PFSK-1 (cell line): Measurements from ENCODE around the gene SAMD8.
A peak's percentile ranks its signal among the peaks of the same experiment; 100 is the strongest.

Experiments used
- FOXP2 ChIP-seq: optimal IDR thresholded peaks from 2 replicates; pipeline ENCODE3; 2011; ENCODE audit warnings: borderline replicate concordance, control low read depth, inconsistent platforms; ENCODE audit not compliant: insufficient read depth; ENCODE audit errors: extremely low read length, extremely low read depth
- POLR2AphosphoS5 ChIP-seq: IDR thresholded peaks from 2 replicates; pipeline ENCODE4 v1.6.1; 2012; ENCODE audit warnings: low read depth, mild to moderate bottlenecking, control low read depth, low read length, moderate library complexity
- SIN3A ChIP-seq: IDR thresholded peaks from 2 replicates; pipeline ENCODE4 v1.6.1; 2012; ENCODE audit warnings: mild to moderate bottlenecking, low read length, moderate library complexity, borderline replicate concordance; ENCODE audit not compliant: insufficient read depth
- TAF1 ChIP-seq: IDR thresholded peaks from 2 replicates; pipeline ENCODE4 v1.6.1; 2012; ENCODE audit warnings: low read length, control low read depth, borderline replicate concordance; ENCODE audit not compliant: insufficient read depth
- TF ChIP-seq, protein P1 (sequence below), 2 experiments: IDR thresholded peaks; 2 replicates each; pipeline versions ENCODE4 v1.6.1 to v1.8.0; 2011 to 2012; ENCODE audit warnings: low read depth in 2 of 2, low read length in 2 of 2, control low read depth in 1 of 2, inconsistent platforms in 1 of 2, mild to moderate bottlenecking in 1 of 2, moderate library complexity in 1 of 2; ENCODE audit not compliant: insufficient read depth in 1 of 2

The SAMD8 gene

GRCh38 chr10:75098902-75099673, 12.4 kb upstream of the SAMD8 start:
- TF ChIP-seq FOXP2: no peak
- TF ChIP-seq, protein P1, sequence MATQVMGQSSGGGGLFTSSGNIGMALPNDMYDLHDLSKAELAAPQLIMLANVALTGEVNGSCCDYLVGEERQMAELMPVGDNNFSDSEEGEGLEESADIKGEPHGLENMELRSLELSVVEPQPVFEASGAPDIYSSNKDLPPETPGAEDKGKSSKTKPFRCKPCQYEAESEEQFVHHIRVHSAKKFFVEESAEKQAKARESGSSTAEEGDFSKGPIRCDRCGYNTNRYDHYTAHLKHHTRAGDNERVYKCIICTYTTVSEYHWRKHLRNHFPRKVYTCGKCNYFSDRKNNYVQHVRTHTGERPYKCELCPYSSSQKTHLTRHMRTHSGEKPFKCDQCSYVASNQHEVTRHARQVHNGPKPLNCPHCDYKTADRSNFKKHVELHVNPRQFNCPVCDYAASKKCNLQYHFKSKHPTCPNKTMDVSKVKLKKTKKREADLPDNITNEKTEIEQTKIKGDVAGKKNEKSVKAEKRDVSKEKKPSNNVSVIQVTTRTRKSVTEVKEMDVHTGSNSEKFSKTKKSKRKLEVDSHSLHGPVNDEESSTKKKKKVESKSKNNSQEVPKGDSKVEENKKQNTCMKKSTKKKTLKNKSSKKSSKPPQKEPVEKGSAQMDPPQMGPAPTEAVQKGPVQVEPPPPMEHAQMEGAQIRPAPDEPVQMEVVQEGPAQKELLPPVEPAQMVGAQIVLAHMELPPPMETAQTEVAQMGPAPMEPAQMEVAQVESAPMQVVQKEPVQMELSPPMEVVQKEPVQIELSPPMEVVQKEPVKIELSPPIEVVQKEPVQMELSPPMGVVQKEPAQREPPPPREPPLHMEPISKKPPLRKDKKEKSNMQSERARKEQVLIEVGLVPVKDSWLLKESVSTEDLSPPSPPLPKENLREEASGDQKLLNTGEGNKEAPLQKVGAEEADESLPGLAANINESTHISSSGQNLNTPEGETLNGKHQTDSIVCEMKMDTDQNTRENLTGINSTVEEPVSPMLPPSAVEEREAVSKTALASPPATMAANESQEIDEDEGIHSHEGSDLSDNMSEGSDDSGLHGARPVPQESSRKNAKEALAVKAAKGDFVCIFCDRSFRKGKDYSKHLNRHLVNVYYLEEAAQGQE (IDR thresholded peaks at IDR 0.05; ENCODE audit: insufficient read depth in 1 of 2, low read depth in 2 of 2, low read length in 2 of 2): no peak
- TF ChIP-seq SIN3A: no peak
- TF ChIP-seq POLR2AphosphoS5: no peak
- no peak for TF ChIP-seq TAF1

GRCh38 chr10:75099952-75100763, 11.3 kb upstream of the SAMD8 start:
- TF ChIP-seq SIN3A: no peak
- TF ChIP-seq POLR2AphosphoS5: no peak
- TF ChIP-seq, protein P1 (IDR thresholded peaks at IDR 0.05; ENCODE audit: insufficient read depth in 1 of 2, low read depth in 2 of 2, low read length in 2 of 2): no peak
- no peak for TF ChIP-seq TAF1
- peak; percentile 42 for TF ChIP-seq FOXP2

DNA sequence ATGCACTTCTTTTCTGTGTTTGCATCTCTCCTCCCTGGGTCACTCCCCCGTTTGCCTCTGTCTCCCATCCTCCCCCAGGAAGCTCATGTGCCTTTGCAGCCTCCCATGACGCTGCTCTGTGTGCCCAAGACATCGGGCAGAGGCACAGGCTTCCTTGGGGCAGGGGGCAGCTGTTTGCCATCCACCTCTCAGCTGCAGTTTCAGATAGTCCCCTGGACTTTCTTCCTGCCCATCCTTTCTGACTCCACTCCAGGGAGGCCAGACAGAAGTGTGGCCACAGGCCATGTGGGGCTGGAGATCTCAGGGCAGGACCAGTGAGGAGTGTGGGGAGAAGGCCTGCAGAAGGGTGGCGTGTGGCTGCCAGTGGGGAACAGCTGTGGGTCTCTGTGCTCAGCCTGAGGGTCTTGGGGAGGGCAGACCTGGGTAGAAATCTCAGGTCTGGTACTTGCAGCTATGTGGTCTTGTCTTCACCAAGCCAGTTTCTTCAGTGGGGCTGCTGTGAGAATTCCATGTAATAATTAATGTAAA, 10.6 kb upstream of the SAMD8 start:
- TF ChIP-seq POLR2AphosphoS5: no peak
- no peak for TF ChIP-seq TAF1
- TF ChIP-seq, protein P1 (IDR thresholded peaks at IDR 0.05; ENCODE audit: insufficient read depth in 1 of 2, low read depth in 2 of 2, low read length in 2 of 2): no peak
- TF ChIP-seq FOXP2: no peak
- no peak for TF ChIP-seq SIN3A

- TF ChIP-seq, protein P1 (IDR thresholded peaks at IDR 0.05; ENCODE audit: insufficient read depth in 1 of 2, low read depth in 2 of 2, low read length in 2 of 2): no peak
- TF ChIP-seq SIN3A (no peak), TAF1 (no peak), FOXP2 (no peak), POLR2AphosphoS5 (no peak)
These were observed 9.8 kb upstream of the SAMD8 start for GRCh38 chr10:75101416-75102251.
